ENCODE data around the gene SIDT2.

DNA sequence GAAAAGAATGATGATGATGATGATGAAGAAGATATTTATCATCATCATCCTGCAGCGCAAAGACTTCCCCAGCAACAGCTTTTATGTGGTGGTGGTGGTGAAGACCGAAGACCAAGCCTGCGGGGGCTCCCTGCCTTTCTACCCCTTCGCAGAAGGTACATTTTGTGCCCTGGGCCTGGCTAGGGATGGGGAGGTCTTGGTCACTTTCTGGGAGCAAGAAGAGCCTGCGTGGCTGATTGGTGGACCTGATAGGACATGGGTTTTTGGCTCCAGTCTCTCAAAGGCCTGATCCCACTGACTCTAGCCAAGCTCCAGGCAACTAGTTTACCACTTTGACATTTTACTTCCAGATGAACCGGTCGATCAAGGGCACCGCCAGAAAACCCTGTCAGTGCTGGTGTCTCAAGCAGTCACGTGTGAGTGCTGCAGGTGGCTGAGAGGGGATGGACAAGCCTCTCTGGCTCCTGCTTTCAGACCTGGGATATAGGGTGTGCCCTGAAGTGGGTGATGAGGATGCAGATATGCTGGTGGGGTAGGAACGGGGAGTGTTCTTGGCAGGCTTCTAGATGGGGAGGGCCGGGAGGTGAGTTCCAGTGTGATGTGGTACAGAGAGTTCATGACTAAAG is 5.3 kb downstream of the SIDT2 start:
- TF ChIP-seq, protein P1, sequence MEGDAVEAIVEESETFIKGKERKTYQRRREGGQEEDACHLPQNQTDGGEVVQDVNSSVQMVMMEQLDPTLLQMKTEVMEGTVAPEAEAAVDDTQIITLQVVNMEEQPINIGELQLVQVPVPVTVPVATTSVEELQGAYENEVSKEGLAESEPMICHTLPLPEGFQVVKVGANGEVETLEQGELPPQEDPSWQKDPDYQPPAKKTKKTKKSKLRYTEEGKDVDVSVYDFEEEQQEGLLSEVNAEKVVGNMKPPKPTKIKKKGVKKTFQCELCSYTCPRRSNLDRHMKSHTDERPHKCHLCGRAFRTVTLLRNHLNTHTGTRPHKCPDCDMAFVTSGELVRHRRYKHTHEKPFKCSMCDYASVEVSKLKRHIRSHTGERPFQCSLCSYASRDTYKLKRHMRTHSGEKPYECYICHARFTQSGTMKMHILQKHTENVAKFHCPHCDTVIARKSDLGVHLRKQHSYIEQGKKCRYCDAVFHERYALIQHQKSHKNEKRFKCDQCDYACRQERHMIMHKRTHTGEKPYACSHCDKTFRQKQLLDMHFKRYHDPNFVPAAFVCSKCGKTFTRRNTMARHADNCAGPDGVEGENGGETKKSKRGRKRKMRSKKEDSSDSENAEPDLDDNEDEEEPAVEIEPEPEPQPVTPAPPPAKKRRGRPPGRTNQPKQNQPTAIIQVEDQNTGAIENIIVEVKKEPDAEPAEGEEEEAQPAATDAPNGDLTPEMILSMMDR (IDR thresholded peaks at IDR 0.05), result no peak
- no peak for TF ChIP-seq POLR2A (IDR thresholded peaks at IDR 0.05)

Data from testis (tissue), 2 donors.